GM19239 (cell line): ENCODE data around the gene TMEM42.
A peak's percentile ranks its signal among the peaks of the same experiment; 100 is the strongest.

ENCODE experiments used
- DNase-seq: peaks from one replicate; pipeline ENCODE4 v3.0.0; 2011; ENCODE audit warnings: low spot score; ENCODE audit not compliant: insufficient read length
- FAIRE-seq: peaks from 2 replicates; lab custom pipeline; 2011; peaks lifted over from hg19 to GRCh38; lab: Jason Lieb, UNC

The TMEM42 gene

GRCh38 chr3:44870375-44871061 is 8.8 kb downstream of the TMEM42 start:
- DNase-seq (no peak), FAIRE-seq (no peak)

- DNase-seq (no peak), FAIRE-seq (peak; percentile 18)
These were observed 12.6 kb downstream of the TMEM42 start, which contains the start of gene TGM4 for GRCh38 chr3:44874308-44874707. TGM4 (plus strand) TSS chr3:44874608; CDS start chr3:44874679, 71 bp downstream.

DNA sequence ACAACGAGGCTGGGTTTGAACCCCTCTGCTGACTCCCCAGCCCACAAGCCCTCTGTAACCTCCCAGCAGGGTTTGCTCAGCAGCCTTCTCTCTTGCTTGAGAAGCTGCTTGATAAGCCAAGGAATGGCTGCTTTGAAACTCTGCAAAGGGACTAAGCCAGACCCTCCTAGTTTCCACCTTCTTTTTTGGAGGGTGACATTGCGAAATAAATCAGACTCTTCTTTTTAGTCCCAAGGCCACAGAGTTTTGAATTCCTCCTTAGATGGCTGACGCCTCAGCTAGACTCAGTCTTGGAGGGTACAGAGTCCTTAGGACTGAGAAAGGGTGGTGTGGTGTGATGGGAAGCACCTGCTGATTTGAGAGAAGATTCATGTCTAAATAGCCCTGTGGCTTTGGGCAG is 13.9 kb downstream of the TMEM42 start:
- no peak for FAIRE-seq
- DNase-seq: no peak

GRCh38 chr3:44877333-44877732 is 15.6 kb downstream of the TMEM42 start:
- FAIRE-seq (no peak), DNase-seq (no peak)

GRCh38 chr3:44880284-44880683 is 18.6 kb downstream of the TMEM42 start:
- DNase-seq (no peak), FAIRE-seq (no peak)

DNA sequence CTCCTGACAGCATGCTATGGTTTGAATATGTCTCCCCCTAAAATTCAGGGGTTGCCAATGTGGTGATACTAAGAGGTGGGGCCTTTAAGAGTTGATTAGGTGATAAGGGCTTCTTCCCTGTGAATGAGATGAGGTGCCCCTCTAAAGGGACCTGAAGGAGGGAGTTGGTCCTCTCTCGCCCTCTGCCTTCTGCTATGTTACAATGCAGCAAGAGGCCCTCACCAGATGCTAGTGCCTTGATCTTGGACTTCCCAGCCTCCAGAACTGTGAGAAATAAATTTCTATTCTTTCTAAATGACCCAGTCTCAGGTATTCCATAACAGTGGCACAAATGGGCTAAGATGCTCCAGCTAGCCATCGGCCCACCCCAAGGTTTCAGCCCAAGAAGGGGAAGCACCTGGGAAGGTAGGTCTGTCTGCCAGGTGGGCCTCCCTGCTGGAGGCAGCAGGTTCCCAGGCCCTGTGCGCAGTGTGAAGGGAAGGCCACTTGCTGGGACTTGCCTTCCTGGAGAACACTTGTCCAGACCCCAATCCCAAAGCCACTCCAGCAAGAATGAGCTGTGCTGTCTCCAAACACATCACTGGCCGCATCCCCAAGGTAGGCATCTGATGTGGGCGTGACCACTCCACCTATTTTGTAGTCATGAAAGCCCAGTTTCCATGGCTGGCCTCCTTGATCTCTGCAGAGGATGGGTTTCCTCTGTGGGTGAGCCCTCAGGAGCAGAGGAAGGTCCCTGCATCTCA is 21.7 kb downstream of the TMEM42 start:
- DNase-seq: no peak
- no peak for FAIRE-seq

DNA sequence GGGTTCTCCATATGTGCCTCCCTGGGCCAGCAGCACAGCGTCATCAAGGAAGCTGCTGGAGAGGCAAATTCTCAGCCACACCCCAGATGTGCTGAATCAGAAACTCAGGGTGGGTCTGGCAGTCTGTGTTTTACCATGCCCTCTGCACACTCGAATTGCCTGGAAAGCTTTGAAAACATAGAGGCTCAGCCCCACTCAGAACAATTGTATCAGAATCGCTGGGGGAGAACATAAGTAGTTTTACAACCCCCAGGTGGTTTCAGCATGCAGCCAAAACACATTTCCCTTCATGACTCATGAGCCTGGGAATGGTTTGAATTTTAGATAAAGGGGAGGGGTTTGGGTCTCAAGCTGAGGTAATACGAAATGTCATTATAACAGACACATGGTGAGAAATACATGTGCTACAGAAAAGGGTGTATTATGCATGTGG is 22.3 kb downstream of the TMEM42 start:
- DNase-seq: no peak
- FAIRE-seq: no peak

- DNase-seq (no peak), FAIRE-seq (no peak)
These were observed 23.9 kb downstream of the TMEM42 start for GRCh38 chr3:44885618-44886017.

DNA sequence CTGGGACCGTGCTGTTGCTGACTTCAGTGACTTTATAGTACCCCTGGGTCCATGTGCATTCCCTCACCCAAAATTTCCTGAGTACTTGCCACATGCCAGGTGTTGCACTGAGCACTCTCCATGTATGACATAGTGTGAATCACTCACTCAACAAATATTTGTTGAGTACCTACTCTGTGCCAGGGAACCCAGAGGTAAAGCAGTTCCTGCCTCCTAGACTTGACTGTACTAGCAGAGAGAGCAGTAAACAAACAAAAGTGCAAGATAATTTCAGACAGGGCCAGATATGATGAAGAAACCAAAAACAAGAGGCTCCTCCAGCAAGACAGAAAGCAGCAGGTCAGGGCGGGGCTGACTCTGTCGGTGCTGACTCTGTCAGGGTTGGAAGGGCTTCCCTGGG is 24.8 kb downstream of the TMEM42 start:
- no peak for DNase-seq
- no peak for FAIRE-seq

GRCh38 chr3:44887101-44887500 is 25.4 kb downstream of the TMEM42 start:
- no peak for FAIRE-seq
- no peak for DNase-seq

GRCh38 chr3:44890258-44890657 is 28.5 kb downstream of the TMEM42 start:
- FAIRE-seq (no peak), DNase-seq (no peak)

DNA sequence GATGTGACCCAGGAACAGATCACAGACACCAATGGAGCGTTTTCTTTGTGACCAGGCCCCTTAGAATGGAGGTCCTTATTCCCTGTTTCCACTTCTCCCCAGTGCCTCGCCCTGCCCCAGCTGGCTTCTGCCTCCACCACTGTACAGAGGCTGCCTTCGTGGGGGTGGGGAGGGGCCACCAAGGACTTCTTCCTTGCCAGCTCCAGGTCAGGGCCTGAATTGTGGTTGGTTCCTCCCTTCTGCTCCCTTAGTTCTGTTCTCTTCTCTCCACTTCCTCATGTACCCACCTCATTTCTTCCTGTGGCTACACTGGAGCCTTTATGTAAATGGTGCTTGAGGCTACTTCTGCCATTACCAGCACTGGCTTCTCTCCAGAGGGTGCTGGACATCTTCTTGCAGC is 29.1 kb downstream of the TMEM42 start:
- no peak for FAIRE-seq

GRCh38 chr3:44892689-44893088 is 31.0 kb downstream of the TMEM42 start:
- no peak for DNase-seq
- no peak for FAIRE-seq

More for the DNA sequence above, 29.1 kb downstream of the TMEM42 start:
- no peak for DNase-seq

- DNase-seq (no peak), FAIRE-seq (no peak)
These were observed 31.4 kb downstream of the TMEM42 start for GRCh38 chr3:44893097-44893496.

GRCh38 chr3:44894485-44894884 is 32.8 kb downstream of the TMEM42 start:
- DNase-seq (no peak), FAIRE-seq (no peak)

DNA sequence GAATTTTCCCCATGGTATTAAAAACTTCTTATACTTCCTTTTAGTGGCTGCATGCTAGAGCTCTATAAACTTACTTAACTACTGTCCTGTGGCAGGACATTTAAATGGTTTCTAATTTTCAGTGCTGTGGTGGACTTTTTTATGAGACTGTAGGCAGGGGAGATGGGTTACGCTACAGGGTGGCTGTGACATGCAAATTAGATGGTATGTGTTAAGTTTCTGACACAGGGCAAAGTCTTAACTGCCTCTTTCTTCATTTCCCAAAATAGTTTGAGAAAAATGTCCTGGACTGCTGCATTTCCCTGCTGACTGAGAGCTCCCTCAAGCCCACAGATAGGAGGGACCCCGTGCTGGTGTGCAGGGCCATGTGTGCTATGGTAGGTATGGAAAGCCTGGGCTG is 34.7 kb downstream of the TMEM42 start:
- DNase-seq (no peak), FAIRE-seq (no peak)

DNA sequence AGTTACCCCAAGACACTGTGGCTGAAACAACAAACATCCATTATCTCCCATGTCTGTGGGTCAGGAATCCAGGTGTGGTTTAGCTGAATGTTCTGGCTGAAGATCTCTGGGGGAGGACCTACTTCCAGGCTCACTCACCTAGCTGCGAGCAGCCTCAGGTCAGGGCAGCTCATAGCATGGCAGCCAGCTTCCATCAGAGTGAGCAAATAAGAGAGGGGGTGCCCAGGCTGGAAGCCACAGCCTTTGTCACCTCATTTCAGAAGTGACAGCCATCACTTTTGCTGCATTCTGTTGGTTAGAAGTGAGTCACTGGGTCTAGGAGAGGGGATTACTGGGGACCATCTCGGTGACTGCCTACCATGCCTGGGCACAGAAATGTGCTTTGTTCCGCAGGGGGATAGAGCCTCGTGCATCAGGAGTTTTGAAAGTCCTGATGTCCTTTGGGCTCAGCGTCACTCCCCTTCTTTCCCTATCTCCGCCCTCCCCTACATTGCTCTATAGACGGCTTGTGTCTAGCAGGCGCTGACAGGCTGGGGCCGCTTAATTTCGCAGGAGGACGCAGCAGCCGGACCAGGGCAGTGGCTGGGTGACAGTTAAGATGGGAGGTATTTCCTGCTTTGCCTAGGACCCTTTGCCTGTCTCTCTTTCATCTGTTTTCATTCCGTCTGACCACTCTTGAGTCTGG is 38.1 kb downstream of the TMEM42 start:
- FAIRE-seq (no peak), DNase-seq (no peak)

- DNase-seq (no peak), FAIRE-seq (no peak)
These were observed 40.9 kb downstream of the TMEM42 start for GRCh38 chr3:44902628-44903027.

- FAIRE-seq: no peak
- DNase-seq: no peak
These were observed 41.6 kb downstream of the TMEM42 start for GRCh38 chr3:44903314-44903713.

DNA sequence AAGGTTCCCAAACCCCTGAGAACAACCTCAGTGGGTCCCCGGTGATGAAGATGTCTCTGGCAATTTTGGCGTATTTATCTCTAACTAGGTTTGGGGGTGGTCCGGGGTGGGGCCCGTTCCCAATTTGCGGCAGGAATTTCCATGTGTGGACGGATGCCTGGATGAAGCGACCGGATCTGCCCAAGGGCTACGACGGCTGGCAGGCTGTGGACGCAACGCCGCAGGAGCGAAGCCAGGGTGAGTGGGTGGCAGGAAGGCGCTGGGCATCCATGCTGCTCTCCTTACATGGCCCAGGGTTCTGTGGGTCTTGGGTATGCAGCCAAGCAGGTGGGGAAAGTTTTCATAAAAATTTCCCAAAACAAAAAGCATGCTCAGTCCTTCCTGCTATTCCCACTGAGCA is 42.0 kb downstream of the TMEM42 start:
- DNase-seq: no peak
- FAIRE-seq: no peak
